Transverse colon (tissue), 4 donors: ENCODE measurements around the gene TMEM187.

Experiments used
- EP300 ChIP-seq: sonication (generic); formaldehyde crosslinking; IDR thresholded peaks from one replicate; pipeline ENCODE4 v1.6.1; 2017; ENCODE audit warnings: antibody characterized with exemption, low read depth
- POLR2A ChIP-seq: fragments of 450-650 bp; IDR thresholded peaks from one replicate; pipeline ENCODE4 v1.6.1; 2016; ENCODE audit warnings: antibody characterized with exemption, mild to moderate bottlenecking, moderate library complexity
- POLR2AphosphoS5 ChIP-seq, 3 donors: sonication (generic); formaldehyde crosslinking; IDR thresholded peaks; one replicate each; pipeline ENCODE4 v1.6.1; 2016; ENCODE audit warnings: antibody characterized with exemption in 3 of 3
- TF ChIP-seq, protein P1 (sequence below), 5 experiments: fragments of 200-600 bp in 3 of 5; fragments of 450-650 bp in 2 of 5; sonication (generic) in 3 of 5; IDR thresholded peaks; 1 replicate in 2 of 5; 2 replicates in 3 of 5; pipeline ENCODE4 v1.5.1; 2016 to 2017; ENCODE audit warnings: antibody characterized with exemption in 5 of 5, inconsistent platforms in 3 of 5, mild to moderate bottlenecking in 2 of 5, moderate library complexity in 1 of 5

GRCh38 chrX:153948847-153949805 lies 23.4 kb upstream of the TMEM187 start:
- TF ChIP-seq, protein P1, sequence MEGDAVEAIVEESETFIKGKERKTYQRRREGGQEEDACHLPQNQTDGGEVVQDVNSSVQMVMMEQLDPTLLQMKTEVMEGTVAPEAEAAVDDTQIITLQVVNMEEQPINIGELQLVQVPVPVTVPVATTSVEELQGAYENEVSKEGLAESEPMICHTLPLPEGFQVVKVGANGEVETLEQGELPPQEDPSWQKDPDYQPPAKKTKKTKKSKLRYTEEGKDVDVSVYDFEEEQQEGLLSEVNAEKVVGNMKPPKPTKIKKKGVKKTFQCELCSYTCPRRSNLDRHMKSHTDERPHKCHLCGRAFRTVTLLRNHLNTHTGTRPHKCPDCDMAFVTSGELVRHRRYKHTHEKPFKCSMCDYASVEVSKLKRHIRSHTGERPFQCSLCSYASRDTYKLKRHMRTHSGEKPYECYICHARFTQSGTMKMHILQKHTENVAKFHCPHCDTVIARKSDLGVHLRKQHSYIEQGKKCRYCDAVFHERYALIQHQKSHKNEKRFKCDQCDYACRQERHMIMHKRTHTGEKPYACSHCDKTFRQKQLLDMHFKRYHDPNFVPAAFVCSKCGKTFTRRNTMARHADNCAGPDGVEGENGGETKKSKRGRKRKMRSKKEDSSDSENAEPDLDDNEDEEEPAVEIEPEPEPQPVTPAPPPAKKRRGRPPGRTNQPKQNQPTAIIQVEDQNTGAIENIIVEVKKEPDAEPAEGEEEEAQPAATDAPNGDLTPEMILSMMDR (IDR thresholded peaks at IDR 0.05) = no peak
- TF ChIP-seq POLR2A (no peak), POLR2AphosphoS5 (IDR thresholded peaks at IDR 0.05) (no peak), EP300 (no peak)
